Calu3 (cell line): ENCODE data around the gene CSN1S1. TPM values are rescaled to one million over a fixed set of nuclear protein-coding genes. Genes with fewer than 3 reads are reported as not detected.
"Not testable (repeated sequence)": the region's sequence is repeated elsewhere in the genome, so short reads cannot be mapped to it uniquely, and the experiment has no call there.

Experiments
- BruUV-seq: library from RNA; stranded (reverse); fragments of 400-500 nt; replicated peaks from 2 replicates; lab custom pipeline; 2021; lab: Mats Ljungman, UMichigan
- CTCF ChIA-PET: fragments of 300-600 bp; sonication (Branson Sonifier 250); formaldehyde crosslinking; loops from one replicate; lab custom pipeline; 2022; ENCODE audit warnings: antibody characterized with exemption; lab: Charles Lee
- DNase-seq: peaks from one replicate; pipeline ENCODE4 v3.0.0; 2022
- H3K27ac Mint-ChIP-seq: one replicate; pipeline ENCODE4 v1.8.0; 2022; ENCODE audit warnings: mixed read lengths; ENCODE audit not compliant: unreplicated experiment
- H3K27me3 Mint-ChIP-seq: one replicate; pipeline ENCODE4 v1.8.0; 2022; ENCODE audit warnings: mixed read lengths; ENCODE audit not compliant: unreplicated experiment
- H3K36me3 Mint-ChIP-seq: one replicate; pipeline ENCODE4 v1.8.0; 2022; ENCODE audit warnings: mild to moderate bottlenecking, moderate library complexity, mixed read lengths; ENCODE audit not compliant: insufficient read depth, unreplicated experiment
- H3K4me1 Mint-ChIP-seq: one replicate; pipeline ENCODE4 v1.8.0; 2022; ENCODE audit warnings: mild to moderate bottlenecking, low read depth, mixed read lengths; ENCODE audit not compliant: unreplicated experiment
- H3K4me3 Mint-ChIP-seq: one replicate; pipeline ENCODE4 v1.8.0; 2022; ENCODE audit warnings: mild to moderate bottlenecking, low read depth, moderate library complexity, mixed read lengths; ENCODE audit not compliant: unreplicated experiment
- H3K9me3 Mint-ChIP-seq: one replicate; pipeline ENCODE4 v1.8.0; 2022; ENCODE audit warnings: low read depth, mixed read lengths; ENCODE audit not compliant: unreplicated experiment
- CTCF ChIP-seq: fragments of 200-600 bp; IDR thresholded peaks from one replicate; pipeline ENCODE4 v1.8.0; 2022; ENCODE audit warnings: antibody characterized with exemption; ENCODE audit not compliant: unreplicated experiment
- intact Hi-C: fragments of 100-400 bp; cut with micrococcal nuclease; formaldehyde crosslinking; loops from one replicate; pipeline ENCODE4 v1.10.0; 2022; ENCODE audit not compliant: unreplicated experiment
- total RNA-seq: library from RNA; stranded (reverse); gene quantifications from 2 replicates; pipeline ENCODE4 v1.2.3, GENCODE V29; 2022

The CSN1S1 gene
- total RNA-seq, 1 experiment from 2014 or later: not detected

- no peaks in the 10 kb centered on the region for H3K9me3 Mint-ChIP-seq
- no peak for DNase-seq
- no peaks in the 10 kb centered on the region for H3K27me3 Mint-ChIP-seq
- CTCF ChIA-PET: no interaction called here
- no peak overlapping the region for H3K4me3 Mint-ChIP-seq
- BruUV-seq: no TSS peak
- intact Hi-C loops: no loop called here
- H3K36me3 Mint-ChIP-seq: no peaks in the 10 kb centered on the region
- H3K4me1 Mint-ChIP-seq: no peaks in the 10 kb centered on the region
- TF ChIP-seq CTCF: no peak
- H3K27ac Mint-ChIP-seq: no peak overlapping the region
Observed at GRCh38 chr4:69909195-69909594, 21.7 kb upstream of the CSN1S1 start.

GRCh38 chr4:69910016-69910782, 20.7 kb upstream of the CSN1S1 start:
- Mint-ChIP-seq H3K9me3 (no peaks in the 10 kb centered on the region), H3K4me1 (no peaks in the 10 kb centered on the region), H3K36me3 (no peaks in the 10 kb centered on the region), H3K27me3 (no peaks in the 10 kb centered on the region), H3K27ac (no peak overlapping the region), H3K4me3 (no peak overlapping the region)
- CTCF ChIA-PET: no interaction called here
- DNase-seq: no peak
- intact Hi-C loops: no loop called here
- no peak for TF ChIP-seq CTCF
- no TSS peak for BruUV-seq

GRCh38 chr4:69920874-69921273, 10.0 kb upstream of the CSN1S1 start:
- Mint-ChIP-seq H3K4me1 (no peaks in the 10 kb centered on the region), H3K27ac (no peak overlapping the region), H3K4me3 (no peak overlapping the region), H3K36me3 (no peaks in the 10 kb centered on the region), H3K9me3 (peaks cover 2% of the 10 kb centered on the region), H3K27me3 (no peaks in the 10 kb centered on the region)
- DNase-seq: no peak
- CTCF ChIA-PET: no interaction called here
- no TSS peak for BruUV-seq
- intact Hi-C loops: no loop called here
- TF ChIP-seq CTCF: no peak

DNA sequence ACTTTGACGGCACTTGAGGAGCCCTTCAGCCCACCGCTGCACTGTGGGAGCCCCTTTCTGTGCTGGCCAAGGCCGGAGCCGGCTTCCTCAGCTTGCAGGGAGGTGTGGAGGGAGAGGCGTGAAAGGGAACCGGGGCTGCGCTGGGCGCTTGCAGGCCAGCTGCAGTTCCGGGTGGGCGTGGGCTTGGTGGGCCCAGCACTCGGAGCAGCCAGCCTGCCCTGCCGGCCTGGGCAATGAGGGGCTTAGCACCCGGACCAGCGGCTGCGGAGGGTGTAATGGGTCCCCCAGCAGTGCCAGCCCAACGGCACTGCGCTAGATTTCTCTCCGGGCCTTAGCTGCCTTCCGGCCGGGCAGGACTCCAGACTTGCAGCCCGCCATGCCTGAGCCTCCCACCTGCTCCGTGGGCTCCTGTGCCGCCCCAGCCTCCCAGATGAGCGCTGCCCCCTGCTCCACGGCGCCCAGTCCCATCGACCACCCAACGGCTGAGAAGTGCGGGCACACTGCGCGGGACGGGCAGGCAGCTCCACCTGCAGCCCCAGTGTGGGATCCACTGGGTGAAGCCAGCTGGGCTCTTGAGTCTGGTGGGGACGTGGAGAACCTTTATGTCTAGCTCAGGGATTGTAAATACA, 7.0 kb upstream of the CSN1S1 start:
- not testable (repeated sequence) for H3K27ac Mint-ChIP-seq

DNA sequence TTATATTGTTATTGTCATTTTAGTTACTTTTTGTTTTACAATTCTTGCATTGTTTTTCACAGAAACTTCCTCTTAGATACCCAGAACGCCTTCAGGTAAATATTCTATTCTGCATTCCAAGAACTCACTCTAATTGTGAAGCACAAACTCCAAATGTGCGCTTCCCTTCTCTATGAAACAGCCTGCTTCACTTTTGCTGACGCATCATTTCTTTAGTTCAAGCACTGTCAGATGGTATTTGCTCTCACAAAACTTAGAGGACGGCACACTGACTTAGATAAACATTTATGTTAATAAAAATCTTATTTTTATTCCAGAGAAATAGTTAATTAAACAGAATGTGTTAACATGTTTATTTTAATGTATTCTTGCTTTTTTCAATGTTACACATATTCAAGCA, 3.3 kb downstream of the CSN1S1 start:
- Mint-ChIP-seq H3K9me3 (no peaks in the 10 kb centered on the region), H3K4me3 (no peak overlapping the region), H3K4me1 (no peaks in the 10 kb centered on the region), H3K27me3 (no peaks in the 10 kb centered on the region), H3K27ac (no peak overlapping the region), H3K36me3 (no peaks in the 10 kb centered on the region)
- DNase-seq: no peak
- CTCF ChIA-PET: no interaction called here
- BruUV-seq: no TSS peak
- intact Hi-C loops: no loop called here
- TF ChIP-seq CTCF: no peak

More for the DNA sequence above, 7.0 kb upstream of the CSN1S1 start:
- H3K9me3 Mint-ChIP-seq, DNase-seq, H3K4me1 Mint-ChIP-seq, H3K27me3 Mint-ChIP-seq, H3K4me3 Mint-ChIP-seq, H3K36me3 Mint-ChIP-seq, intact Hi-C loops, CTCF ChIA-PET, BruUV-seq: not testable (repeated sequence)
